Urothelium cell line (cell line): ENCODE measurements around the gene OR10A5.
"Not testable (repeated sequence)": the region's sequence is repeated elsewhere in the genome, so short reads cannot be mapped to it uniquely, and the experiment has no call there.

Source experiments
- DNase-seq: peaks from one replicate; pipeline ENCODE4 v3.0.0; 2011; ENCODE audit warnings: low spot score, mixed read lengths
- FAIRE-seq: peaks from 2 replicates; lab custom pipeline; 2011; peaks lifted over from hg19 to GRCh38; lab: Jason Lieb, UNC

The OR10A5 gene

DNA sequence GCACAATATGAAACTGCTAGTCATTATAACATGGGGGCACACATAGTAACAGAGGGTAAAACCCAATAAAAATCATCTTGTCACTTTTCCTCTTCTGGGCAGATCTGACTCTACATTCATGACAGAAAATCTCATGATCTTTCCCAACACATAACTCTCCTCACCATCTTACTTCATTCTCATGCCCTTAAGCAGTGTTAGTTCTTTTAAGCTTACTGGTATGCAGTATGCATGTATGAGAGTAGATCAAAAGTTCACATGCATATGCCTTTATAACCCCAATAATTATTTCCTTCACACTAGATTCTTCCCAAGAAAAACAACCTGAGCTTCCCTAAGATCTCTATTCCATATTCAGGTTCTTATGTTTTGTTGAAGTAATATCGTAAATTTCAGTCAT, 25.8 kb downstream of the OR10A5 start:
- no peak for FAIRE-seq
- DNase-seq = no peak

DNA sequence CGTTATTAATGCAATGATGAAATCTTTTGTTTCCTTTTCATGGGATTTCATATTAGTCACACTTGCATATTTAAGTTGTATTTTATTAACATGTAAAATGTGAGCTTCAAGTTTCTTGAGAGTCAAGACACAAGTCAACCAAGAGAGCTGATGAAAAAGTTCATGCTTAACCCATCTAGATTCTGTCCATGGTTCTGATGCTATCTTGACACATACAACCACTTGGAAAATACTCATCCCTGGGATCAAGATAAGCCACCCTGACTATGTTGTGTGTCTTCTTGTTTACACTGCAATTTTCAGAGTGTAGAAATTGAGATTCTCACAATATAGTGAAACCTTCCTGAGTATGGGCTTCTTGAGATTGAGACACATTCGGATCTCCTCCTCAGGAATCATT, 30.3 kb downstream of the OR10A5 start:
- no peak for FAIRE-seq
- no peak for DNase-seq

DNA sequence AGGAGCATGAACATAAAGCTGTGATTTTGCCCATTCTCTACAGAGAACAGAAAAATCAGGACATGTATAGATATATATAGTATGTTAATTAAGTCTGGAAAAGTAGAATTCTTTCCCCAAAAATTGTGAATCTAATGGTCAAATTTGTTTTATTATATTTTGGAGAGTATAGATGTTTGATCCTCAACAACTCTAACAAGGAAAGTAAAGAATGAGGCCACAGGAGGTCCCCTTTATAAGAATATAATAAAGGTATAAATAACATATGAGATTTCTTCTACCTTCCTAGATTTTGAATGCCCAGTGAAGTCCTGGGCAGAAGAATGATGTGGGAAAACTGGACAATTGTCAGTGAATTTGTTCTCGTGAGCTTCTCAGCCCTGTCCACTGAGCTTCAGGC, 30.8 kb downstream of the OR10A5 start, which contains the start of gene OR10A4:
TSS of gene OR10A4 (plus strand) at position 301 of the 400 bp plus-strand sequence. CDS start at position 324, 23 bp downstream.
- no peak for FAIRE-seq
- DNase-seq = no peak

DNA sequence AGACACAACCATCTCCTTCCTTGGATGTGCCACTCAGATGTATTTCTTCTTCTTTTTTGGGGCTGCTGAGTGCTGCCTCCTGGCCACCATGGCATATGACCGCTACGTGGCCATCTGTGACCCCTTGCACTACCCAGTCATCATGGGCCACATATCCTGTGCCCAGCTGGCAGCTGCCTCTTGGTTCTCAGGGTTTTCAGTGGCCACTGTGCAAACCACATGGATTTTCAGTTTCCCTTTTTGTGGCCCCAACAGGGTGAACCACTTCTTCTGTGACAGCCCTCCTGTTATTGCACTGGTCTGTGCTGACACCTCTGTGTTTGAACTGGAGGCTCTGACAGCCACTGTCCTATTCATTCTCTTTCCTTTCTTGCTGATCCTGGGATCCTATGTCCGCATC, 31.4 kb downstream of the OR10A5 start:
- no peak for FAIRE-seq

DNA sequence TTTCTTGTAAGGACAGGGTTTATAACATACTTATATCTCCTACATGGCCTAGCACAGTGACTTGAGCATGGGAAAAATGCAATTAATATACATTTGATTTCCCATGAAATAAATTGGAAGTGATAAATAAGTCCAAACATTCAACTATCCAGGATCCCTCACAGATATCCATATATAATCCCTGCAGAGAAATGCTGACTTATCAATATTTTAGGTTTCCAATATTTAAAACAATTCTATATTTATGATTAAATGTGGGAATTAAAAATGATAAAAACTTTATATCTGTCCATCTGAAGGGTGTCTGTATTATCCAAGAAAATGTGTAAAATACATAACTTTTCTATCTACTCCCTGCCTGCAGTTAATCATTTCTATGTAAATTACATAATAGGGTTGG, 37.3 kb downstream of the OR10A5 start:
- DNase-seq = no peak

More for the DNA sequence above, 31.4 kb downstream of the OR10A5 start:
- DNase-seq = no peak

DNA sequence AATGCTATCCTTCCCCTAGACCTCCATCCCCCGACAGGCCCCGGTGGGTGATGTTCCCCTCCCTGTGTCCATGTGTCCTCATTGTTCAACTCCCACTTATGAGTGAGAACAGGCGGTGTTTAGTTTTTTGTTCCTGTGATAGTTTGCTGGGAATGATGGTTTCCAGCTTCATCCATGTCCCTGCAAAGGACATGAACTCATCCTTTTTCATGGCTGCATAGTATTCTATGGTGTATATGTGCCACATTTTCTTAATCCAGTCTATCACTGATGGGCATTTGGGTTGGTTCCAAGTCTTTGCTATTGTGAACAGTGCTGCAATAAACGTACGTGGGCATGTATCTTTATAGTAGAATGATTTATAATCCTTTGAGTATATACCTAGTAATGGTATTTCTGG, 42.2 kb downstream of the OR10A5 start:
- DNase-seq, FAIRE-seq: not testable (repeated sequence)

More for the DNA sequence above, 37.3 kb downstream of the OR10A5 start:
- no peak for FAIRE-seq

DNA sequence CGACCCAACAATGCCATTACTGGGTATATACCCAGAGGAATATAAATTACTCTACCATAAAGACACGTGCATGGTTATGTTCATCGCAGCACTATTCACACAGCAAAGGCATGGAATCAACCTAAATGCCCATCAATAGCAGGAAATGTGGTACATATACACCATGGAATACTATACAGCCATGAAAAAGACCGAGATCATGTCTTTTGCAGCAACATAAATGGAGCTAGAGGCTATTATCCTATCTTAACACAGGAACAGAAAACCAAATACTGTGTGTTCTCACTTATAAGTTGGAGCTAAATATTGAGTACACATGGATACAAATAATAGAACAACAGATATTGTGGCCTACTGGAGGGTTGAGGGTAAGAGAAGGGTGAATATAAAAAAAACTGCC, 43.3 kb downstream of the OR10A5 start:
- FAIRE-seq (no peak), DNase-seq (no peak)

DNA sequence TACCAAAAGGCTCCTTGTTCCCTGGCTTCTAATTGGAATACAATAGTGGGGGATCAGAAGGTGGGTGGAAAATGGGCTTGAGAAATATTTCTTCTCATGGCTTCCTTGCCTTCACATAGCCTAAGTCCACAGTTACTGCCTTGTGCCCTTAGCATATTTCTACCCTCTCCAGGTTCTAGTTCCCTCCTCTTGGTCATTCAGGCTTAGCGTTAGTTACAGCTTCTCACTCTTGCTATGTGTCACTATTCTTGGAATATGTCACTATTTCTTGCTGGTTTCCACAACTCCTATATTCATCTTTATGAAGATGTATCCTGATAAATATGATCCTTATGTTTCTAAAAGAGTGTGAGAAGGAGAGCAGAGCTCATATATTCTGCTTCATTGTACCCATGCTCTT, 44.4 kb downstream of the OR10A5 start:
- FAIRE-seq = no peak
- no peak for DNase-seq

DNA sequence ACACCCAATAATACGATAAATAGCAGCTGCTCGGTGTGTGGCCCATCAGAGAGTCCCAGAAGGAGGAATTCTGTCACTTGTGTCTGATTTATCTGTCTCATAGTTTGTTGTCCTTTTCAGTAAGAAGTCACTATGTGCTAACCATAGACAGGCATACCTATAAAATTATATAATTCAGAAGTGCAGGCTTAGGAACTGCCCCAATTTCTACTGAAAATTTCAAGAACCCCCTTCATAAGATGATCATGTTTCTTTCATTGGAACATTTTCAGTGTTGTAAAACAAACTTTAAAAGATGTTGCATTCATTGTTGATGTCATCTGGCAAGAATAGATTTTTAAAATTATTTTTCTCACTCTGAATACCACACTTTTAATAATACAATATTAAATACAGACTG, 46.9 kb downstream of the OR10A5 start, which contains the start of gene OR2D2:
TSS of gene OR2D2 (minus strand) at position 101 of the 400 bp plus-strand sequence. CDS start at position 101, 0 bp downstream.
- DNase-seq (no peak), FAIRE-seq (no peak)

DNA sequence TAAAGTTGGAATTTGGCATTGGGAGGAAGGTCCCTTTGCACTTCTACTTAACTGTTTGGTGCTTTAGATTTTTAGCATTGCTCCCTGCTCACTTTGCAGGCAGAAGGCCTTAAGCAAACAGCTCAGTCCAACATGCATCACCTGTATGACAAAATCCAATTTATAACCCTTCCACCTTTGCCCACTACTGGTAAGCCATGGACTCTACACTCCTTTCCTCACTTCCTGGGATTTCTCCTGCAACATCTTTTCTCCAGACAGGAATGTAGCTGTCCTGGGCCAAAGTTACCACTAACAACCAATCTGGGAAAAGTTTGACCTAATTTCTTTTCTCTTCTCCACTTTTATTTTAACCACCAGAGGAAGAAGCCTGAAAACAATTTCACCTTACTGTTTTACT, 48.6 kb downstream of the OR10A5 start:
- FAIRE-seq (no peak), DNase-seq (no peak)

DNA sequence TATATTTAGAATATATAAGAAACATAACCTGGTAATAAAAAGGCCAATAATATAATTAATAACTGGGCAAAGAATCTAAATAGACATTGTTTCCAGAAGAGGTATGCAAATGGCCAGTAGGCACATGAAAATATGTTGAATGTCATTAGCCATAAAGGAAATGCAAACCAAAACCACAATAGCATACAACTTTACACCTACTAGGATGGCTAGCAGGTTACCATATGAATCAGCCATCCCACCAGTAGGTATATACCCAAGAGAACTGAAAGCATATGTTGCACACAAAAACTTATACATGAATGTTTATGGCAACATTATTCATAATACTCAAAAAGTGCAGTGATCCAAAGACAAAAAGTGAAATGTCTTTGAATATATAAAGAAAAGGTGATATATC, 49.5 kb downstream of the OR10A5 start:
- no peak for FAIRE-seq
- no peak for DNase-seq
